Measurements from ENCODE around the gene HOXB9.

GRCh38 chr17:48579471-48579759 is 46.7 kb downstream of the HOXB9 start:
- TF ChIP-seq CTCF (IDR thresholded peaks at IDR 0.05) (no peak), POLR2A (IDR thresholded peaks at IDR 0.05) (no peak)

Measured in testis (tissue), 2 donors.